MM.1S (cell line): ENCODE data around the gene FAM241A.

Experiments used
- DNase-seq: peaks from one replicate; pipeline ENCODE4 v3.0.0-alpha.2; 2015
- H2AFZ ChIP-seq: fragments of 300-600 bp; sonication (generic); 2 replicates; pipeline ENCODE4 v1.6.0; 2016; ENCODE audit warnings: antibody characterized with exemption, low read length
- H3F3A ChIP-seq: fragments of 300-600 bp; sonication (generic); 2 replicates; pipeline ENCODE4 v1.6.1; 2016; ENCODE audit warnings: mild to moderate bottlenecking, antibody characterized with exemption, low read length, moderate library complexity, mixed read lengths; ENCODE audit not compliant: insufficient read depth
- H3K27ac ChIP-seq: fragments of 300-600 bp; sonication (generic); 2 replicates; pipeline ENCODE4 v1.5.1; 2016; ENCODE audit warnings: mild to moderate bottlenecking, low read length
- H3K27me3 ChIP-seq: fragments of 300-600 bp; sonication (generic); replicated peaks from 2 replicates; pipeline ENCODE4 v1.6.0; 2016; ENCODE audit warnings: low read length; ENCODE audit not compliant: insufficient read depth
- H3K36me3 ChIP-seq: fragments of 300-600 bp; sonication (generic); replicated peaks from 2 replicates; pipeline ENCODE4 v1.6.1; 2016; ENCODE audit warnings: mild to moderate bottlenecking, low read length, mixed read lengths; ENCODE audit not compliant: insufficient read depth
- H3K4me1 ChIP-seq: fragments of 300-600 bp; sonication (generic); 2 replicates; pipeline ENCODE4 v1.6.1; 2016; ENCODE audit warnings: low read length, mixed read lengths
- H3K4me2 ChIP-seq: fragments of 300-600 bp; sonication (generic); 2 replicates; pipeline ENCODE4 v1.6.0; 2016; ENCODE audit warnings: low read depth, low read length
- H3K4me3 ChIP-seq: fragments of 300-600 bp; sonication (generic); 2 replicates; pipeline ENCODE4 v1.5.1; 2016; ENCODE audit warnings: low read length, mixed read lengths
- H3K79me2 ChIP-seq: fragments of 300-600 bp; sonication (generic); 2 replicates; pipeline ENCODE4 v1.6.1; 2016; ENCODE audit warnings: mixed run types, low read length, mixed read lengths
- H3K9ac ChIP-seq: fragments of 300-600 bp; sonication (generic); 2 replicates; pipeline ENCODE4 v1.6.1; 2016; ENCODE audit warnings: low read length, mixed read lengths
- H3K9me2 ChIP-seq: fragments of 300-600 bp; sonication (generic); replicated peaks from 2 replicates; pipeline ENCODE4 v1.6.1; 2016; ENCODE audit warnings: mild to moderate bottlenecking, low read length, mixed read lengths; ENCODE audit not compliant: insufficient read depth
- H3K9me3 ChIP-seq: fragments of 300-600 bp; sonication (generic); replicated peaks from 2 replicates; pipeline ENCODE4 v1.6.1; 2016; ENCODE audit warnings: mild to moderate bottlenecking, low read length, mixed read lengths; ENCODE audit not compliant: insufficient read depth
- H4K20me1 ChIP-seq: fragments of 300-600 bp; sonication (generic); 2 replicates; pipeline ENCODE4 v1.6.1; 2016; ENCODE audit warnings: mild to moderate bottlenecking, low read length, moderate library complexity, mixed read lengths; ENCODE audit not compliant: insufficient read depth
- EZH2 ChIP-seq: fragments of 300-600 bp; sonication (generic); optimal IDR thresholded peaks from 2 replicates; pipeline ENCODE3; 2017; ENCODE audit warnings: low read depth, mild to moderate bottlenecking, antibody characterized with exemption, low read length, mixed read lengths
- EZH2phosphoT487 ChIP-seq: fragments of 300-600 bp; sonication (generic); IDR thresholded peaks from 2 replicates; pipeline ENCODE4 v1.6.1; 2018; ENCODE audit warnings: antibody characterized with exemption, low read length
- TF ChIP-seq, protein P1 (sequence below): fragments of 300-600 bp; sonication (generic); IDR thresholded peaks from 2 replicates; pipeline ENCODE4 v1.5.1; 2016; ENCODE audit warnings: antibody characterized with exemption, low read length, mixed read lengths

The FAM241A gene

GRCh38 chr4:112145326-112145789, at the start of gene FAM241A:
TSS of gene FAM241A (plus strand) at chr4:112145454. CDS start at chr4:112145581, 127 bp downstream.
- Histone ChIP-seq H3K9ac (peak within 1 kb of the TSS; percentile 74; the same call in 1 of the 2 replicates), H3K4me3 (peak within 1 kb of the TSS; percentile 99), H3K4me2 (peak within 1 kb of the TSS; percentile 80), H4K20me1 (no peaks in the 10 kb centered on the region), H3K27me3 (no peaks in the 10 kb centered on the region), H3K9me2 (no peaks in the 10 kb centered on the region), H2AFZ (peak within 1 kb of the TSS; percentile 81), H3K79me2 (peaks cover 20% of the 10 kb centered on the region), H3K27ac (peak within 1 kb of the TSS; percentile 36; the same call in 1 of the 2 replicates), H3K4me1 (peaks cover 10% of the 10 kb centered on the region; the same call in 1 of the 2 replicates), H3F3A (peaks cover 7% of the 10 kb centered on the region), H3K9me3 (no peaks in the 10 kb centered on the region), H3K36me3 (no peaks in the 10 kb centered on the region)
- DNase-seq, result peak; percentile 85
- no peak for TF ChIP-seq EZH2phosphoT487
- TF ChIP-seq, protein P1, sequence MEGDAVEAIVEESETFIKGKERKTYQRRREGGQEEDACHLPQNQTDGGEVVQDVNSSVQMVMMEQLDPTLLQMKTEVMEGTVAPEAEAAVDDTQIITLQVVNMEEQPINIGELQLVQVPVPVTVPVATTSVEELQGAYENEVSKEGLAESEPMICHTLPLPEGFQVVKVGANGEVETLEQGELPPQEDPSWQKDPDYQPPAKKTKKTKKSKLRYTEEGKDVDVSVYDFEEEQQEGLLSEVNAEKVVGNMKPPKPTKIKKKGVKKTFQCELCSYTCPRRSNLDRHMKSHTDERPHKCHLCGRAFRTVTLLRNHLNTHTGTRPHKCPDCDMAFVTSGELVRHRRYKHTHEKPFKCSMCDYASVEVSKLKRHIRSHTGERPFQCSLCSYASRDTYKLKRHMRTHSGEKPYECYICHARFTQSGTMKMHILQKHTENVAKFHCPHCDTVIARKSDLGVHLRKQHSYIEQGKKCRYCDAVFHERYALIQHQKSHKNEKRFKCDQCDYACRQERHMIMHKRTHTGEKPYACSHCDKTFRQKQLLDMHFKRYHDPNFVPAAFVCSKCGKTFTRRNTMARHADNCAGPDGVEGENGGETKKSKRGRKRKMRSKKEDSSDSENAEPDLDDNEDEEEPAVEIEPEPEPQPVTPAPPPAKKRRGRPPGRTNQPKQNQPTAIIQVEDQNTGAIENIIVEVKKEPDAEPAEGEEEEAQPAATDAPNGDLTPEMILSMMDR, result no peak
- TF ChIP-seq EZH2, result no peak

DNA sequence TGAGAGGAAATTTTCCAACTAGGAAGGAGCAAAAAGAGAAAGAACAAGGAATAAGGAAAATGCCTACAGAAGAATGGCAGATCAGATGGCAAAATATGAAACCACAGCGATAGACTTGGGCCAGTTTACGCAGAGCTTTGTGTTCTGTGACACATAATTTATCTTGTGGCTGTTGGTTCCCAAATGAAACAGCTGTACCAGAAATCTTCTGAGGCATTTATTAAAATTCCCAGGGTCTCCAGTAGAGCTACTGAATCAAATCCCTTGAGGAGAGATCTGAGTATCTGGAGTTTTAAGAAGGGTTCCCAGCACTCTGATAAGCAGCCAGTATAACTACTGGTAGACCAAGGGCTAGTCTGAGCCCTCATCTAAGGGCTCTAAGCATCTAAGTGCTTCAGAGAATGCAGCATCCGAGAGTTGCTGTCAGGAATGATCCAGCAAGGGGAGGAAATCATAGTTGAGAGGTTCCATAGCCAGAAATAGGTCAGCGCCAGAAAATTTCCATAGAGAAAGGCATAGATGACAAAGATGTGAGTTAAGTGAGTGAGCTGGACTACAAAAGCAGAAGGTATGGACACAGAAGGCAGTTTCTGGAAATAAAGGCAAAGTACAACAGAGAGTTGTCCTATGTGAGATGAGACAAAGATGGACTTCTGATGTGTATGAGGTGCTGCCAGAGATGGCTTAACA, 46.3 kb upstream of the FAM241A start:
- no peak overlapping the region for H3K9ac ChIP-seq
- no peaks in the 10 kb centered on the region for H4K20me1 ChIP-seq
- no peaks in the 10 kb centered on the region for H3K27me3 ChIP-seq
- no peak overlapping the region for H3K4me2 ChIP-seq
- no peaks in the 10 kb centered on the region for H3K9me3 ChIP-seq
- H3K79me2 ChIP-seq, result no peaks in the 10 kb centered on the region
- TF ChIP-seq EZH2, result no peak
- TF ChIP-seq, protein P1, result no peak
- TF ChIP-seq EZH2phosphoT487, result no peak
- H3K36me3 ChIP-seq, result no peaks in the 10 kb centered on the region
- H2AFZ ChIP-seq, result no peak overlapping the region
- no peak overlapping the region for H3K4me3 ChIP-seq
- no peak for DNase-seq
- no peaks in the 10 kb centered on the region for H3F3A ChIP-seq
- no peaks in the 10 kb centered on the region for H3K4me1 ChIP-seq
- no peaks in the 10 kb centered on the region for H3K9me2 ChIP-seq
- no peak overlapping the region for H3K27ac ChIP-seq

DNA sequence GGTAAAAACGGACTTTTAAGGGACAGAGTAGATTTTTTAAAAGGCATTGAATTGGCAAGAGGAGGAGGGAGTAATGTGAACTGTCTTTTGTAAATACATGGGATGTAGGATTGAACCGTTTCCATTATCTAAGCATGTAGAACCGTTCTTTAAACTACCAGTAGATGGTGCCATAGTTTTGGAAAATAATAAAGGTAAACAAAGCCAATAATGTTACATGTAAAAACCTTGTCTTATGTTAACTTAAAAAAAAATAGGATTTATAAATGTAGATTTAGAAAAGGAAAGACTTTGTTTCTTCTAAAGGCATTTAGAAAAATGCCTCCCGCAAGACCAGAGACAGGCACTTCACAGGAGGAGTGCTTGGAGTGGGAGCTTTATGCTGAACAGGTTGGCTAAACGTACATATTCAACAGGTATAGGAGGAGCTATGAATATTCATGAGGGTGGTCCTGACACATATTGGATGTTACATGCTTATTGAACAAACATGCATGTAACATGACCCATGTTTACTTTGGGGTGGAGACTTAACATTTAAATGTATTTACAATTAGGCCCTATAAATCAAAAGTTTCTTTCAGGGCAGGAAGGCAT, 45.5 kb upstream of the FAM241A start:
- peak; percentile 51 for DNase-seq
- Histone ChIP-seq H3K36me3 (no peaks in the 10 kb centered on the region), H3K9me2 (no peaks in the 10 kb centered on the region), H3K4me3 (no peak overlapping the region), H3K9me3 (no peaks in the 10 kb centered on the region), H4K20me1 (no peaks in the 10 kb centered on the region), H3K4me2 (no peak overlapping the region), H3K79me2 (no peaks in the 10 kb centered on the region), H2AFZ (no peak overlapping the region), H3K4me1 (no peaks in the 10 kb centered on the region), H3K27ac (no peak overlapping the region), H3K27me3 (no peaks in the 10 kb centered on the region), H3K9ac (no peak overlapping the region), H3F3A (no peaks in the 10 kb centered on the region)
- TF ChIP-seq, protein P1, result peak; percentile 60
- TF ChIP-seq EZH2, result no peak
- no peak for TF ChIP-seq EZH2phosphoT487
